Breast epithelium (tissue), 3 donors: ENCODE measurements around the gene FBXW2.

Experiments
- POLR2A ChIP-seq: fragments of 450-650 bp; IDR thresholded peaks from one replicate; pipeline ENCODE4 v1.6.1; 2016; ENCODE audit warnings: antibody characterized with exemption, mild to moderate bottlenecking, moderate library complexity
- POLR2AphosphoS5 ChIP-seq, 3 donors: sonication (generic); formaldehyde crosslinking; IDR thresholded peaks; one replicate each; pipeline ENCODE4 v1.6.1; 2017; ENCODE audit warnings: antibody characterized with exemption in 3 of 3
- TF ChIP-seq, protein P1 (sequence below), 3 donors: fragments of 450-650 bp; IDR thresholded peaks; one replicate each; pipeline ENCODE4 v1.5.1; 2016 to 2017; ENCODE audit warnings: antibody characterized with exemption in 3 of 3, mild to moderate bottlenecking in 3 of 3, moderate library complexity in 3 of 3

DNA sequence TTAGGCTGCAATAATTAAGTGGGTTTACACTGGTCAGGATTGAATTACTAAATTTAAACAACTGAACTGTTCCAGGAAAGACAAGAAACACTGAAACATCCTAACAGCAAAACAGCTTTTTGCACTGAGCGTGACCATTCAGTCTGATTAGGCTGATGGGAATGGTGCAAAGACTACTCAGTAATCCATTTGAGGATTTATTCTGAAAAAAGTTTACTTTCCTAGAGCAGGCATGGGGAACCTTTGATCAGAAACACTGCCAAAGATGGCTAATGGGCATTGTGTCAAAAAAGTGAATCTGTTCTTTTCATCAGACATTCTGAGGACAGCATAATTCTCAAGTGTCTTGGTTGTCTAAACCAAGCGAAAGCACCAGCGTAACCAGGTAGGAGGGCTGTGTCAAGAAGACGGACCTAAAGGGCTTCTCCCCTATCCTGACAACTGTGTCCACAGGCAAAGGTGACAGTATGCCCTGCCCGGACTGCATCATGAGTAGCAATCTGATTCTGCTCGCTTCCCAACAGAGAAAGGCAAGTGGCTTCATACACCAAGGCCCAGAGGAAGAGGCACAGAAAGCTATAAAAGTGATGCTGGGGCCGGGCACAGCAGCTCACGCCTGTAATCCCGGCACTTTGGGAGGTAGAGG lies 33.3 kb downstream of the FBXW2 start:
- TF ChIP-seq, protein P1, sequence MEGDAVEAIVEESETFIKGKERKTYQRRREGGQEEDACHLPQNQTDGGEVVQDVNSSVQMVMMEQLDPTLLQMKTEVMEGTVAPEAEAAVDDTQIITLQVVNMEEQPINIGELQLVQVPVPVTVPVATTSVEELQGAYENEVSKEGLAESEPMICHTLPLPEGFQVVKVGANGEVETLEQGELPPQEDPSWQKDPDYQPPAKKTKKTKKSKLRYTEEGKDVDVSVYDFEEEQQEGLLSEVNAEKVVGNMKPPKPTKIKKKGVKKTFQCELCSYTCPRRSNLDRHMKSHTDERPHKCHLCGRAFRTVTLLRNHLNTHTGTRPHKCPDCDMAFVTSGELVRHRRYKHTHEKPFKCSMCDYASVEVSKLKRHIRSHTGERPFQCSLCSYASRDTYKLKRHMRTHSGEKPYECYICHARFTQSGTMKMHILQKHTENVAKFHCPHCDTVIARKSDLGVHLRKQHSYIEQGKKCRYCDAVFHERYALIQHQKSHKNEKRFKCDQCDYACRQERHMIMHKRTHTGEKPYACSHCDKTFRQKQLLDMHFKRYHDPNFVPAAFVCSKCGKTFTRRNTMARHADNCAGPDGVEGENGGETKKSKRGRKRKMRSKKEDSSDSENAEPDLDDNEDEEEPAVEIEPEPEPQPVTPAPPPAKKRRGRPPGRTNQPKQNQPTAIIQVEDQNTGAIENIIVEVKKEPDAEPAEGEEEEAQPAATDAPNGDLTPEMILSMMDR (IDR thresholded peaks at IDR 0.05): no peak
- no peak for TF ChIP-seq POLR2AphosphoS5 (IDR thresholded peaks at IDR 0.05)
- no peak for TF ChIP-seq POLR2A
